Endothelial cell of umbilical vein (primary cell): ENCODE data around the gene CMTM8.

Source experiments
- CTCF ChIP-seq, 2 donors: IDR thresholded peaks; 1 replicate in 1 of 2; 2 replicates in 1 of 2; pipeline ENCODE4 v1.5.1; 2011; ENCODE audit warnings: low read length in 2 of 2, mild to moderate bottlenecking in 2 of 2, moderate library complexity in 2 of 2, control low read depth in 1 of 2, inconsistent platforms in 1 of 2, low read depth in 1 of 2; ENCODE audit not compliant: insufficient read depth in 1 of 2; ENCODE audit errors: extremely low read depth in 1 of 2
- EZH2 ChIP-seq: IDR thresholded peaks from 2 replicates; pipeline ENCODE4 v1.6.1; 2012; ENCODE audit warnings: borderline replicate concordance, low read depth, mild to moderate bottlenecking, moderate library complexity, low read length, inconsistent platforms; ENCODE audit not compliant: severe bottlenecking
- FOS ChIP-seq: IDR thresholded peaks from 2 replicates; pipeline ENCODE4 v1.6.1; 2011; ENCODE audit warnings: mild to moderate bottlenecking, low read length, moderate library complexity, borderline replicate concordance; ENCODE audit not compliant: insufficient read depth
- MAX ChIP-seq: IDR thresholded peaks from 2 replicates; pipeline ENCODE4 v1.6.1; 2011; ENCODE audit not compliant: insufficient read depth, insufficient read length
- POLR2A ChIP-seq: IDR thresholded peaks from 2 replicates; pipeline ENCODE4 v1.6.1; 2012; ENCODE audit warnings: low read depth, mild to moderate bottlenecking, control low read depth, low read length
- POLR2AphosphoS5 ChIP-seq: IDR thresholded peaks from 2 replicates; pipeline ENCODE4 v1.6.1; 2012; ENCODE audit warnings: low read depth, mild to moderate bottlenecking, control low read depth, low read length, moderate library complexity; ENCODE audit not compliant: insufficient read depth

GRCh38 chr3:32316319-32316718, 77.8 kb downstream of the CMTM8 start:
- no peak for TF ChIP-seq CTCF (IDR thresholded peaks at IDR 0.05; ENCODE audit: extremely low read depth in 1 of 2, insufficient read depth in 1 of 2, low read depth in 1 of 2, low read length in 2 of 2)
- TF ChIP-seq MAX, result no peak
- no peak for TF ChIP-seq POLR2AphosphoS5
- no peak for TF ChIP-seq POLR2A
- no peak for TF ChIP-seq FOS
- TF ChIP-seq EZH2, result no peak
